HEK293 (cell line): ENCODE results near the gene CDH8.

Source experiments
- OSR2 ChIP-seq: fragments of 450-650 bp; formaldehyde crosslinking; IDR thresholded peaks from 2 replicates; pipeline ENCODE4 v1.5.1; 2016; ENCODE audit warnings: missing biosample characterization, missing genetic modification characterization
- YY2 ChIP-seq: fragments of 450-650 bp; formaldehyde crosslinking; IDR thresholded peaks from 2 replicates; pipeline ENCODE4 v1.5.1; 2016; ENCODE audit warnings: missing biosample characterization, missing genetic modification characterization
- ZBTB48 ChIP-seq: fragments of 450-650 bp; formaldehyde crosslinking; IDR thresholded peaks from 2 replicates; pipeline ENCODE4 v1.5.1; 2016; ENCODE audit warnings: missing biosample characterization, missing genetic modification characterization
- ZNF184 ChIP-seq: fragments of 450-650 bp; IDR thresholded peaks from 2 replicates; pipeline ENCODE4 v1.5.1; 2018; ENCODE audit warnings: missing biosample characterization, mild to moderate bottlenecking, missing genetic modification characterization
- ZNF501 ChIP-seq: fragments of 450-650 bp; formaldehyde crosslinking; IDR thresholded peaks from 2 replicates; pipeline ENCODE4 v1.5.1; 2016; ENCODE audit warnings: missing biosample characterization, missing genetic modification characterization
- TF ChIP-seq, protein P1 (sequence below): fragments of 450-650 bp; formaldehyde crosslinking; IDR thresholded peaks from 2 replicates; pipeline ENCODE4; 2016; ENCODE audit warnings: missing biosample characterization, missing genetic modification characterization
- TF ChIP-seq, protein P2 (sequence below): fragments of 450-650 bp; formaldehyde crosslinking; IDR thresholded peaks from 2 replicates; pipeline ENCODE4 v1.5.1; 2016; ENCODE audit warnings: missing biosample characterization, missing genetic modification characterization

DNA sequence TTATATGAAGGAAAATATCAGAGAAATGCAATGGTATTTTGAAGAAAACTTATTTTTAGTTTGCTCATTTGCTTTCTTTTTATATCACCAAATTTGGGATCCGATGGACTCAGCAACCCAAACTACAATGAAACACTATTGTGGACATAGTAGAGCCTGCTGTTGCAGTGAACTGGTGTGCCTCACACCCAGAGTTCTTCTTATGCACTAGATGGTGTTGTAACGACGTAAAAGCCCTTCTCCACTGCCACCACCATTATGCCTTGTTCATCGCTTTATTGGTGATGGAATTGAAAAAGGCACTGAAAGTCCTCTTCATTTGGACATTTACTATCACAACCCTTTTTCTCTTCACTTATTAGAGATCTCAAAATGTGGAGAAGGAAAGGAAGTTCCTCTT lies 381.3 kb downstream of the CDH8 start:
- no peak for TF ChIP-seq YY2 (tag by site-specific recombination)
- TF ChIP-seq ZNF184: no peak
- TF ChIP-seq OSR2 (tag by site-specific recombination): no peak
- TF ChIP-seq, protein P1, sequence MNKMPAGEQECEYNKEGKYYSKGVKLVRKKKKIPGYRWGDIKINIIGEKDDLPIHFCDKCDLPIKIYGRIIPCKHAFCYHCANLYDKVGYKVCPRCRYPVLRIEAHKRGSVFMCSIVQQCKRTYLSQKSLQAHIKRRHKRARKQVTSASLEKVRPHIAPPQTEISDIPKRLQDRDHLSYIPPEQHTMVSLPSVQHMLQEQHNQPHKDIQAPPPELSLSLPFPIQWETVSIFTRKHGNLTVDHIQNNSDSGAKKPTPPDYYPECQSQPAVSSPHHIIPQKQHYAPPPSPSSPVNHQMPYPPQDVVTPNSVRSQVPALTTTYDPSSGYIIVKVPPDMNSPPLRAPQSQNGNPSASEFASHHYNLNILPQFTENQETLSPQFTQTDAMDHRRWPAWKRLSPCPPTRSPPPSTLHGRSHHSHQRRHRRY (tag by site-specific recombination): no peak
- TF ChIP-seq ZBTB48: no peak
- no peak for TF ChIP-seq ZNF501 (tag by site-specific recombination)
- TF ChIP-seq, protein P2, sequence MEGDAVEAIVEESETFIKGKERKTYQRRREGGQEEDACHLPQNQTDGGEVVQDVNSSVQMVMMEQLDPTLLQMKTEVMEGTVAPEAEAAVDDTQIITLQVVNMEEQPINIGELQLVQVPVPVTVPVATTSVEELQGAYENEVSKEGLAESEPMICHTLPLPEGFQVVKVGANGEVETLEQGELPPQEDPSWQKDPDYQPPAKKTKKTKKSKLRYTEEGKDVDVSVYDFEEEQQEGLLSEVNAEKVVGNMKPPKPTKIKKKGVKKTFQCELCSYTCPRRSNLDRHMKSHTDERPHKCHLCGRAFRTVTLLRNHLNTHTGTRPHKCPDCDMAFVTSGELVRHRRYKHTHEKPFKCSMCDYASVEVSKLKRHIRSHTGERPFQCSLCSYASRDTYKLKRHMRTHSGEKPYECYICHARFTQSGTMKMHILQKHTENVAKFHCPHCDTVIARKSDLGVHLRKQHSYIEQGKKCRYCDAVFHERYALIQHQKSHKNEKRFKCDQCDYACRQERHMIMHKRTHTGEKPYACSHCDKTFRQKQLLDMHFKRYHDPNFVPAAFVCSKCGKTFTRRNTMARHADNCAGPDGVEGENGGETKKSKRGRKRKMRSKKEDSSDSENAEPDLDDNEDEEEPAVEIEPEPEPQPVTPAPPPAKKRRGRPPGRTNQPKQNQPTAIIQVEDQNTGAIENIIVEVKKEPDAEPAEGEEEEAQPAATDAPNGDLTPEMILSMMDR (tag by site-specific recombination): no peak
